Measurements from ENCODE around the gene CDC42BPB. TPM values are rescaled to one million over a fixed set of nuclear protein-coding genes. Genes with fewer than 3 reads are reported as not detected.

CDC42BPB gene
- total RNA-seq, 1 donor from 2014 or later: 3.5 TPM

DNA sequence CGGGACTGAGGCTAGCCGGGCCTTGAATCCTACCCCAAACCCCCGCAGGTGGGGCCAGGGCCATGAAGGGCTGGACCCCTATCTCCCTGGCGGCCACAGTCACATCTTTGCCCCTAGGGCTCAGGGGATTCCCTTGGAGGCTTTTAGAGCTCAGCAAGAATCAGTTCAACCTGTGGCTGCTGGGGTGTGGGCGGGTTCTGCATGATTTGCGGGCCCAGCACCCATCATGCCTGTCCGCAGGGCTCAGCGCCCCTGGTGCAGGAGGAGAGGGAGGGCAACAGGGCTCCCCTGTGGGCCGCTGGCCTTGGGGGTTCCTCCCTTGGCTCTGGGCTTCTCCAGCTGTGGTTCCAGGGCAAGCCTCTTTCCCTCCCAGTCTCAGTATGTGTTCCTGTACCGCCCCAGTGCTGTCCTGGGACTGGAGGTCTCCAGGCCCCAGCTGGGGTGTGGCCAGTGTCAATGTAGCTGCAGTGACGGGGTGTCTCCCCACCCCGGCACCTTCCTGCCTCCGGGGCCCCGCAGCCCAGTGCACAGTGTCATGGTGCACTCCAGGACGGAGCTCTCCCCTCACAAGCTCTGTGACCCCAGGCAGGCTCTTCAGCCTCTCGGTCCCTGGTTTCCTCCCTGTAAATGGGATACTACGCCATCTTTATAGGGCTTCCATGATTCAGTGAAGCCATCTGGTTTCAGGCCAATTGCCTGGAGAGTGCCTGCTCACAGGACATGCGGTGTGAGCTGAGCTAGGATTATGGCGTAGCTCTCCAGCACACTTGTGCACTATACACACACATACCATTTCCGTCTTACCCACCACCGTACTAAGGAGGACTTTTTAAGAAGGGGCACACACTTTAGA lies 16.8 kb upstream of the CDC42BPB start:
- Mint-ChIP-seq H3K27me3 (ENCODE audit: low read depth) (peaks cover 5% of the 10 kb centered on the region), H3K36me3 (ENCODE audit: low read depth) (no peaks in the 10 kb centered on the region), H3K9me3 (no peaks in the 10 kb centered on the region), H3K4me1 (ENCODE audit: low read depth) (no peaks in the 10 kb centered on the region), H3K4me3 (ENCODE audit: low read depth) (no peak overlapping the region), H3K27ac (no peak overlapping the region)
- DNase-seq (ENCODE audit: low spot score): no peak
- intact Hi-C loops (cut with micrococcal nuclease): loop anchor here (10.0 kb wide), 1 partner anchor 379 kb away; no protein-coding TSS in a partner anchor

- intact Hi-C loops (cut with micrococcal nuclease): loop anchor here (10.0 kb wide), 1 partner anchor 379 kb away; no protein-coding TSS in a partner anchor
- peaks cover 5% of the 10 kb centered on the region for H3K27me3 Mint-ChIP-seq (ENCODE audit: low read depth)
- no peaks in the 10 kb centered on the region for H3K9me3 Mint-ChIP-seq
- no peak for DNase-seq (ENCODE audit: low spot score)
- no peaks in the 10 kb centered on the region for H3K36me3 Mint-ChIP-seq (ENCODE audit: low read depth)
- no peaks in the 10 kb centered on the region for H3K4me1 Mint-ChIP-seq (ENCODE audit: low read depth)
- H3K4me3 Mint-ChIP-seq (ENCODE audit: low read depth): no peak overlapping the region
- H3K27ac Mint-ChIP-seq: no peak overlapping the region
These were observed 16.1 kb upstream of the CDC42BPB start for GRCh38 chr14:103073367-103073875.

DNA sequence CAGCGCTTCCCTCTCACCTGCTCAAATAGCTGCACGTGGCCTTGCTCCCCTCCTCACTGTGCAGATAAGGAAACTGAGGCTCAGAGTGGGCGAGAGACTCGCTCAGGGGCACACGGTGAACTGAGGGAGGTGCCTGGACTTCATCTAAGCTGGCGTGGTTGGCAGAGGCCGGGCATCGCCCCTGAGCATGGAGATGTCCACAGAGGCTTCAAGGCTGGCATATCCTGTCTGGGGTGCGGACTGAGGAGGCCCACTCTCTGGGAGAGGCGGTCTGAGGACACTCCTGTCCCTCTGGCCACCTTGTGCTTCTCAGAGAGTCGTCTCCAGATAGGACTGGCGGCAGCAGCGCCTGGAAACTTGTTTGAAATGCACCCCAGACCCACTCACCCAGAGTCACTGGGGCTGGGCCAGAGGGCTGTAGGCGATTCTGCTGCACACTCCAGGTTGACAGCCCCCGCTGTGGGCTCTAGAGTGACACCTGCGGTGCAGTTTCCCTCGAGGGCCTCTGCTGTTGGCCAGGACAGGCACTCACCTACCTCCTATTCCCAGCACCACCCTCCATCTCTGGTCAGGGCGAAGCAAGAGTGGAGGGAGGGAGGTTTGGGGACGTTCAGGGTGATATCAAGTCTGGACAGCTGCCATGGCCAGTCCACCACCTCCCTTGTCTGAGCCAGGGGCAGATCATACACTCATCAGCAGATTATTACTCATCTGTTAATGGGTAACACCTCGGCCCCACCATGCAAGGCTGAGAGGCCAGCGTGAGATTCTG lies 15.4 kb upstream of the CDC42BPB start:
- intact Hi-C loops (cut with micrococcal nuclease): loop anchor here (10.0 kb wide), 1 partner anchor 378 kb away; no protein-coding TSS in a partner anchor
- peaks cover 5% of the 10 kb centered on the region for H3K27me3 Mint-ChIP-seq (ENCODE audit: low read depth)
- no peak for DNase-seq (ENCODE audit: low spot score)

DNA sequence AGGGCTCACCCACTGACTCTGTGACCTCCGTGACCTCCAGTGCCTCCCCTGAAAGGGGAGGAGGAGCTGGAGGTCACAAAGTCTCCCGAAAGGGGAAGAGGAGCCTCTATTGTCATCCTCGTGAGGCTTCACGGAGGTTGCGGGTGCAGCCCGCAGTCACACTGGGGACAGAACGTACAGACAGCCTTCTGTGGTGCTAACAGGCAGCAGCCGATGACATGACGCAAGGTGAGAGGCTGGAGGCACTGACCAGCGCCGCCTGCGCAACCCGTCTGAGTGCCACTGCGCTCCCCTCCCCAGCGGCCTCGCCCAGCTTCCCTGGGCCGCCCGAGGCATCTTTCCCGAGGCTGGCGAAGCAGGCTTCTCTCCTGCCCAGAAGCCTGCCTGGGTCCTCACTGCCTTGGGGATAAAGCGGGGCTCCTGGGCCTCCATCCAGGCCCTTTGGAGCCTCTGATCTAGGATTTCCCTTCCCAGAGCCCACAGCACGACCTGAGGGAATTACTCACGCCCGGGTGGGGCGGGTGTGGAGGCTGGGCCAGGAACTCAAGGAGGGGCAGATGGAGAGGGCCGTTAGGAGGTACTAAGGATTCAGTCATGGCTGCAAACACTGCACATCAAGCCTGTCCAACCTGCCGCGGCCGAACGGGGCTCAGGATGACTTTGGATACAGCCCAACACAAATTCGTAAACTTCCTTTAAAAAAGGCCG lies 14.3 kb upstream of the CDC42BPB start:
- peaks cover 5% of the 10 kb centered on the region for H3K27me3 Mint-ChIP-seq (ENCODE audit: low read depth)
- H3K4me1 Mint-ChIP-seq (ENCODE audit: low read depth): no peaks in the 10 kb centered on the region
- H3K36me3 Mint-ChIP-seq (ENCODE audit: low read depth): no peaks in the 10 kb centered on the region
- no peaks in the 10 kb centered on the region for H3K9me3 Mint-ChIP-seq
- no peak overlapping the region for H3K27ac Mint-ChIP-seq
- H3K4me3 Mint-ChIP-seq (ENCODE audit: low read depth): no peak overlapping the region
- DNase-seq (ENCODE audit: low spot score): no peak
- intact Hi-C loops (cut with micrococcal nuclease): loop anchor here (10.0 kb wide), 1 partner anchor 377 kb away; no protein-coding TSS in a partner anchor

More for the DNA sequence above, 15.4 kb upstream of the CDC42BPB start:
- Mint-ChIP-seq H3K9me3 (no peaks in the 10 kb centered on the region), H3K27ac (no peak overlapping the region), H3K4me1 (ENCODE audit: low read depth) (no peaks in the 10 kb centered on the region), H3K4me3 (ENCODE audit: low read depth) (no peak overlapping the region), H3K36me3 (ENCODE audit: low read depth) (no peaks in the 10 kb centered on the region)

GRCh38 chr14:103070971-103071542 lies 13.7 kb upstream of the CDC42BPB start:
- H3K4me1 Mint-ChIP-seq (ENCODE audit: low read depth): no peaks in the 10 kb centered on the region
- no peak overlapping the region for H3K4me3 Mint-ChIP-seq (ENCODE audit: low read depth)
- intact Hi-C loops (cut with micrococcal nuclease): loop anchor here (10.0 kb wide), 1 partner anchor 376 kb away; no protein-coding TSS in a partner anchor
- H3K9me3 Mint-ChIP-seq: no peaks in the 10 kb centered on the region
- H3K36me3 Mint-ChIP-seq (ENCODE audit: low read depth): no peaks in the 10 kb centered on the region
- peaks cover 5% of the 10 kb centered on the region for H3K27me3 Mint-ChIP-seq (ENCODE audit: low read depth)
- no peak for DNase-seq (ENCODE audit: low spot score)
- no peak overlapping the region for H3K27ac Mint-ChIP-seq

DNA sequence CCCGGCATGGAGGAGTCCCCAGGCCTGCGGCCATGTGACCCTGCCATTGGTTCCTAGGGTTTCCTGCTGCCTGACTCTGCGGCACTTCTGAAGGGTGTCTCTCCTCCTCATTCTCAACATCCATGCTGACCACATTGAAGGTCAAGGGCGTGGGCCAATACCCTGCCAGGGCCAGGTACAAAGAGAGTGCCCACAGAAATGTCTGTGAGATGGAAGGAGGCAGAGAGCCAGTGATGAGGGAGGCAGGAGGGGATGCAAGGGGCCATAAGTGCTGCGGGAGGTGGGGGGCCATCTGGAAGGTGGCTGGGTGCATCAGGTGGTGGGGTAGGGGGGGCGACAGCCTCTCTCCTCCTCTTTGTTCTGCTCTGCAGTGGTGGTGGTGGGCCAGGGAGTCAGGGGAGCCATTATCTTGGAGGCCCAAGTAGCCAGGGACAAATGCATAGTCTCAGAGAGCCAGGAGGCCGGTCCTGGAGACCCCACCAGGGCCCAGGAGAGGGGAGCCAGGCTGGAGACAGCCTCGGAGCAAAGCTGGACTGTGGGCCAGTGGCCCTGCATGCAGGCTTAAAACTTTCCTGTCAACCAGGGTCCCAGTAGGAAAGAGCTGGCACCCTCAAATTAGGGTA lies 13.0 kb upstream of the CDC42BPB start:
- no peaks in the 10 kb centered on the region for H3K36me3 Mint-ChIP-seq (ENCODE audit: low read depth)
- no peaks in the 10 kb centered on the region for H3K4me1 Mint-ChIP-seq (ENCODE audit: low read depth)
- peaks cover 5% of the 10 kb centered on the region for H3K27me3 Mint-ChIP-seq (ENCODE audit: low read depth)
- intact Hi-C loops (cut with micrococcal nuclease): loop anchor here (10.0 kb wide), 1 partner anchor 376 kb away; no protein-coding TSS in a partner anchor
- DNase-seq (ENCODE audit: low spot score): no peak
- no peaks in the 10 kb centered on the region for H3K9me3 Mint-ChIP-seq
- H3K27ac Mint-ChIP-seq: no peak overlapping the region
- no peak overlapping the region for H3K4me3 Mint-ChIP-seq (ENCODE audit: low read depth)

- intact Hi-C loops (cut with micrococcal nuclease): no loop called here
- H3K27ac Mint-ChIP-seq: no peak overlapping the region
- no peaks in the 10 kb centered on the region for H3K4me1 Mint-ChIP-seq (ENCODE audit: low read depth)
- peaks cover 4% of the 10 kb centered on the region for H3K27me3 Mint-ChIP-seq (ENCODE audit: low read depth)
- no peaks in the 10 kb centered on the region for H3K36me3 Mint-ChIP-seq (ENCODE audit: low read depth)
- no peak for DNase-seq (ENCODE audit: low spot score)
- H3K9me3 Mint-ChIP-seq: no peaks in the 10 kb centered on the region
- H3K4me3 Mint-ChIP-seq (ENCODE audit: low read depth): no peak overlapping the region
These were observed 11.2 kb upstream of the CDC42BPB start for GRCh38 chr14:103068351-103069073.

GRCh38 chr14:103067231-103067954 lies 10.0 kb upstream of the CDC42BPB start:
- Mint-ChIP-seq H3K4me3 (ENCODE audit: low read depth) (no peak overlapping the region), H3K9me3 (no peaks in the 10 kb centered on the region)

DNA sequence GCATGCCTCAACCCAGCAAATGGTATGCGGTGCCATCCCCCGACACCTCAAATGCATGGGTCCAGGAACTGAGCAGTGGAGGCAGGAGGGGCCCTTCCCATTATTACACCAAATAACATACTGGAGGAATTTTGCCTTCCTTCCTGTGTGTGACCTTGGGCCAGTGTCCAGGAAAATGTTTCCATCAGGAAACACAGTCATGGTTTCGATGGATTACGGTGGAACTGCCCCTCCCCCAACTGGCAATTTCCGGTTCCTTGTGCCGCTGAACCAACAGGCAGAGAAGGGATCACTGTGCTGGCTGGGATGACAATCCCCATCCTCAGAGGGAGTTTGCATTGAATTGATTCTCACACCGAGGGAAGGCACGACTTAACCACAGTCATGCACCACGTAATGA lies 9.1 kb upstream of the CDC42BPB start:
- no peak overlapping the region for H3K27ac Mint-ChIP-seq
- intact Hi-C loops (cut with micrococcal nuclease): no loop called here
- H3K36me3 Mint-ChIP-seq (ENCODE audit: low read depth): no peaks in the 10 kb centered on the region
- H3K4me3 Mint-ChIP-seq (ENCODE audit: low read depth): no peak overlapping the region
- peaks cover 12% of the 10 kb centered on the region for H3K27me3 Mint-ChIP-seq (ENCODE audit: low read depth)
- no peaks in the 10 kb centered on the region for H3K4me1 Mint-ChIP-seq (ENCODE audit: low read depth)
- no peaks in the 10 kb centered on the region for H3K9me3 Mint-ChIP-seq
- no peak for DNase-seq (ENCODE audit: low spot score)

More at GRCh38 chr14:103067231-103067954, 10.0 kb upstream of the CDC42BPB start:
- H3K27me3 Mint-ChIP-seq (ENCODE audit: low read depth): peaks cover 5% of the 10 kb centered on the region
- intact Hi-C loops (cut with micrococcal nuclease): no loop called here
- no peak overlapping the region for H3K27ac Mint-ChIP-seq
- DNase-seq (ENCODE audit: low spot score): no peak
- no peaks in the 10 kb centered on the region for H3K4me1 Mint-ChIP-seq (ENCODE audit: low read depth)
- no peaks in the 10 kb centered on the region for H3K36me3 Mint-ChIP-seq (ENCODE audit: low read depth)

GRCh38 chr14:103065861-103066260 lies 8.5 kb upstream of the CDC42BPB start:
- H3K36me3 Mint-ChIP-seq (ENCODE audit: low read depth): no peaks in the 10 kb centered on the region
- intact Hi-C loops (cut with micrococcal nuclease): no loop called here
- H3K27me3 Mint-ChIP-seq (ENCODE audit: low read depth): peaks cover 13% of the 10 kb centered on the region
- H3K27ac Mint-ChIP-seq: no peak overlapping the region
- H3K4me3 Mint-ChIP-seq (ENCODE audit: low read depth): no peak overlapping the region
- no peaks in the 10 kb centered on the region for H3K4me1 Mint-ChIP-seq (ENCODE audit: low read depth)
- no peaks in the 10 kb centered on the region for H3K9me3 Mint-ChIP-seq
- no peak for DNase-seq (ENCODE audit: low spot score)

DNA sequence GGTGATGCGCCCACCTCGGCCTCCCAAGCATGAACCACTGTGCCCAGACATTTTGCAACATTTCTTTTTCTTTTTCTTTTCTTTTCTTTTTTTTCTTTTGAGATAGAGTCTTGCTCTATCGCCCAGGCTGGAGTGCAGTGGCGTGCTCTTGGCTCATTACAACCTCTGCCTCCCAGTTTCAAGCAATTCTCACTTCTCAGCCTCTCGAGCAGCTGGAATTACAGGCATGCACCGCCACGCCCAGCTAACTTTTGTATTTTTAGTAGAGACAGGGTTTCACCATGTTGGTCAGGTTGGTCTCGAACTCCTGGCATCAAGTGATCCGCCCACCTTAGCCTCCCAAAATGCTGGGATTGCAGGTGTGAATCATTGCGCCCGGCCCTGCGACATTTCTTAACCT lies 7.6 kb upstream of the CDC42BPB start:
- intact Hi-C loops (cut with micrococcal nuclease): no loop called here
- DNase-seq (ENCODE audit: low spot score): no peak
- Mint-ChIP-seq H3K4me1 (ENCODE audit: low read depth) (no peaks in the 10 kb centered on the region), H3K36me3 (ENCODE audit: low read depth) (no peaks in the 10 kb centered on the region), H3K9me3 (no peaks in the 10 kb centered on the region), H3K27me3 (ENCODE audit: low read depth) (peaks cover 17% of the 10 kb centered on the region), H3K27ac (no peak overlapping the region), H3K4me3 (ENCODE audit: low read depth) (no peak overlapping the region)

Data from activated T-helper 2 cell treated with anti-CD3 and anti-CD28 coated beads, Interferon-gamma antibody, Interleukin-2, Interleukin-4, amounts not matched to agents 10 μg/mL and 5 μg/mL and 100 μg/mL, durations not matched to agents 14 hours and 24 hours and 36 hours (primary cell).